Smooth muscle cell (in vitro differentiated cells): ENCODE measurements around the gene RIMS4. TPM values are rescaled to one million over a fixed set of nuclear protein-coding genes. Genes with fewer than 3 reads are reported as not detected.
A peak's percentile ranks its signal among the peaks of the same experiment; 100 is the strongest.

Experiments used
- DNase-seq: peaks from one replicate; lab custom pipeline; 2025; ENCODE audit not compliant: unreplicated experiment; lab: John Stamatoyannopoulos, UW
- H2AFZ ChIP-seq: fragments of 200-600 bp; sonication (generic); 2 replicates; pipeline ENCODE4 v1.6.0; 2016; ENCODE audit warnings: antibody characterized with exemption, low read depth, mild to moderate bottlenecking
- H3F3A ChIP-seq: fragments of 200-600 bp; sonication (generic); 2 replicates; pipeline ENCODE4 v1.6.0; 2017; ENCODE audit warnings: antibody characterized with exemption, low read depth
- H3K27ac ChIP-seq: fragments of 200-600 bp; sonication (generic); 2 replicates; pipeline ENCODE4 v1.5.1; 2016; ENCODE audit warnings: low read depth, mild to moderate bottlenecking
- H3K27me3 ChIP-seq: fragments of 200-600 bp; sonication (generic); 2 replicates; pipeline ENCODE4 v1.6.1; 2016; ENCODE audit warnings: low read depth, mild to moderate bottlenecking
- H3K36me3 ChIP-seq: fragments of 200-600 bp; sonication (generic); 2 replicates; pipeline ENCODE4 v1.5.1; 2016; ENCODE audit warnings: low read depth
- H3K4me1 ChIP-seq: fragments of 200-600 bp; sonication (generic); 2 replicates; pipeline ENCODE4 v1.5.1; 2016; ENCODE audit warnings: low read depth
- H3K4me2 ChIP-seq: fragments of 200-600 bp; sonication (generic); 2 replicates; pipeline ENCODE4 v1.6.0; 2016; ENCODE audit warnings: mild to moderate bottlenecking
- H3K4me3 ChIP-seq: fragments of 200-600 bp; sonication (generic); 2 replicates; pipeline ENCODE4 v1.5.1; 2016; ENCODE audit warnings: mild to moderate bottlenecking
- H3K79me2 ChIP-seq: fragments of 200-600 bp; sonication (generic); 2 replicates; pipeline ENCODE4 v1.6.0; 2016; ENCODE audit warnings: low read depth, mild to moderate bottlenecking
- H3K9ac ChIP-seq: fragments of 200-600 bp; sonication (generic); 2 replicates; pipeline ENCODE4 v1.6.0; 2016; ENCODE audit warnings: low read depth
- H3K9me3 ChIP-seq: fragments of 200-600 bp; sonication (generic); replicated peaks from 2 replicates; pipeline ENCODE4 v1.5.1; 2016; ENCODE audit warnings: low read depth
- H4K20me1 ChIP-seq: fragments of 200-600 bp; sonication (generic); 2 replicates; pipeline ENCODE4 v1.6.0; 2016; ENCODE audit warnings: low read depth
- WGBS: methylation state at CpG from one replicate; pipeline ENCODE4 v1.1.7; 2016; ENCODE audit warnings: low lambda C conversion rate; 5-methylcytosine and 5-hydroxymethylcytosine counted together
- polyA plus RNA-seq: library from polyadenylated mRNA; unstranded; fragments of >200 nt; fragmentation: Nextera tagmentation; extraction: Ambion mirVana; gene quantifications from 2 replicates; pipeline ENCODE4 v1.2.1, GENCODE V29; 2016
- total RNA-seq: library from RNA; depleted of rRNA; stranded (reverse); fragments of >200 nt; gene quantifications from 2 replicates; pipeline ENCODE4 v1.2.3, GENCODE V29; 2014
- TF ChIP-seq, protein P1 (sequence below): fragments of 200-600 bp; sonication (generic); IDR thresholded peaks from 2 replicates; pipeline ENCODE4 v1.5.1; 2017; ENCODE audit warnings: borderline replicate concordance, mild to moderate bottlenecking, antibody characterized with exemption; ENCODE audit not compliant: insufficient read depth, poor library complexity, severe bottlenecking

Gene RIMS4
- total and polyA plus RNA-seq, 2 experiments from 2014 or later, result not detected

GRCh38 chr20:44745122-44745597 is 65.2 kb downstream of the RIMS4 start:
- H2AFZ ChIP-seq, result no peak overlapping the region
- peak overlapping the region; percentile 99 for H3K4me2 ChIP-seq
- H3K27ac ChIP-seq, result no peak overlapping the region
- H3K4me1 ChIP-seq, result peaks cover 3% of the 10 kb centered on the region
- H3K36me3 ChIP-seq, result no peaks in the 10 kb centered on the region
- H3K9ac ChIP-seq, result no peak overlapping the region
- TF ChIP-seq, protein P1, sequence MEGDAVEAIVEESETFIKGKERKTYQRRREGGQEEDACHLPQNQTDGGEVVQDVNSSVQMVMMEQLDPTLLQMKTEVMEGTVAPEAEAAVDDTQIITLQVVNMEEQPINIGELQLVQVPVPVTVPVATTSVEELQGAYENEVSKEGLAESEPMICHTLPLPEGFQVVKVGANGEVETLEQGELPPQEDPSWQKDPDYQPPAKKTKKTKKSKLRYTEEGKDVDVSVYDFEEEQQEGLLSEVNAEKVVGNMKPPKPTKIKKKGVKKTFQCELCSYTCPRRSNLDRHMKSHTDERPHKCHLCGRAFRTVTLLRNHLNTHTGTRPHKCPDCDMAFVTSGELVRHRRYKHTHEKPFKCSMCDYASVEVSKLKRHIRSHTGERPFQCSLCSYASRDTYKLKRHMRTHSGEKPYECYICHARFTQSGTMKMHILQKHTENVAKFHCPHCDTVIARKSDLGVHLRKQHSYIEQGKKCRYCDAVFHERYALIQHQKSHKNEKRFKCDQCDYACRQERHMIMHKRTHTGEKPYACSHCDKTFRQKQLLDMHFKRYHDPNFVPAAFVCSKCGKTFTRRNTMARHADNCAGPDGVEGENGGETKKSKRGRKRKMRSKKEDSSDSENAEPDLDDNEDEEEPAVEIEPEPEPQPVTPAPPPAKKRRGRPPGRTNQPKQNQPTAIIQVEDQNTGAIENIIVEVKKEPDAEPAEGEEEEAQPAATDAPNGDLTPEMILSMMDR, result no peak
- H3F3A ChIP-seq, result no peaks in the 10 kb centered on the region
- peaks cover 16% of the 10 kb centered on the region for H3K27me3 ChIP-seq
- DNase-seq, result no peak
- H3K9me3 ChIP-seq, result no peaks in the 10 kb centered on the region
- WGBS, result 20% methylated on average over 2 of the region's 5 CpGs
- peak overlapping the region; percentile 52 for H3K4me3 ChIP-seq
- H4K20me1 ChIP-seq, result no peaks in the 10 kb centered on the region
- no peaks in the 10 kb centered on the region for H3K79me2 ChIP-seq

DNA sequence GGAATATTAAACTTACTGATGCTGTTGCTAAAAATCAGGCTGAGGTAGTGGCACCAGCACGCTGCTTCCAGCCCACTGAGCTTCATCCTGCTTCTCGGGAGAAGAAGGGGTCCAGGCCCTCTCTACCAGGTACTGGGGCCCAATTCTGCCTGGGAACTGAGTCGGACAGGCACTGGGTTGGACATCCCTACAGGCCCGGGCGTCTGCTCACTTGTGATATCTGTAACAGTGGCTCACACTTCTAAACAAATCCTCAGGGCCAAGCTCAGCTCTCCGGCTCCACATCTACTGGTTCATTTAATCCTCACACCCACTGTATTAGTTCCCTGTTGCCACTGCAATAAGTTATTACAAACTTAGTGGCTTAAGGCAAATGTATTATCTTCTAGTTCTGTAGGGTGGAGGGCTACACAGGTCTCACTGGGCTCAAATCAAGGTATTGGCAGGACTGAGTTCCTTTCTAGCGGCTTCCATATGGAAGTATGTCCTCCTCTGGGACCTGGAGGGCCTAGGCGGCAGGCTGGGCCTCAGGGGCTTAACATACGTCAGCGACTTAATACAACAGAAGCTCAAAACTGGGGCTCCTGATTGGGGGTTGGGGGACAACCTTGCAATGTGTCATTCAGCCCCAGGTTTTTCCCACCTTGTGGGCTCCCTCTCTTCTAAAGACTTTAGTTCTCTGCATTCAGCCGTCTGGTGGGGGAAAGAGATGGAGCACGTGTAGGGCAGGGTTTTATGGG is 66.3 kb downstream of the RIMS4 start:
- peaks cover 16% of the 10 kb centered on the region for H3K27me3 ChIP-seq
- no peak for DNase-seq

GRCh38 chr20:44743080-44743701 is 67.2 kb downstream of the RIMS4 start:
- no peak overlapping the region for H3K4me2 ChIP-seq
- TF ChIP-seq, protein P1, result no peak
- peaks cover 3% of the 10 kb centered on the region for H3K4me1 ChIP-seq
- no peaks in the 10 kb centered on the region for H3K9me3 ChIP-seq
- H3K27ac ChIP-seq, result no peak overlapping the region
- no peak overlapping the region for H3K9ac ChIP-seq
- H3K36me3 ChIP-seq, result no peaks in the 10 kb centered on the region
- peaks cover 16% of the 10 kb centered on the region for H3K27me3 ChIP-seq
- no peaks in the 10 kb centered on the region for H4K20me1 ChIP-seq
- H2AFZ ChIP-seq, result no peak overlapping the region
- no peaks in the 10 kb centered on the region for H3F3A ChIP-seq
- WGBS, result 79% methylated on average over 7 of the region's 7 CpGs
- no peak for DNase-seq
- no peak overlapping the region for H3K4me3 ChIP-seq
- H3K79me2 ChIP-seq, result no peaks in the 10 kb centered on the region

More for the DNA sequence above, 66.3 kb downstream of the RIMS4 start:
- H2AFZ ChIP-seq, result no peak overlapping the region
- peaks cover 3% of the 10 kb centered on the region for H3K4me1 ChIP-seq
- TF ChIP-seq, protein P1, result no peak
- H3F3A ChIP-seq, result no peaks in the 10 kb centered on the region
- no peak overlapping the region for H3K4me2 ChIP-seq
- no peak overlapping the region for H3K27ac ChIP-seq
- no peak overlapping the region for H3K4me3 ChIP-seq
- no peaks in the 10 kb centered on the region for H3K79me2 ChIP-seq
- H4K20me1 ChIP-seq, result no peaks in the 10 kb centered on the region
- no peaks in the 10 kb centered on the region for H3K36me3 ChIP-seq
- no peaks in the 10 kb centered on the region for H3K9me3 ChIP-seq
- 86% methylated on average over 12 of the region's 12 CpGs for WGBS
- no peak overlapping the region for H3K9ac ChIP-seq
